ENCODE results near the gene MYH16.
"Not testable (repeated sequence)": the region's sequence is repeated elsewhere in the genome, so short reads cannot be mapped to it uniquely, and the experiment has no call there.

The MYH16 gene

GRCh38 chr7:99272476-99273045 is at the start of gene MYH16:
MYH16 (plus strand) TSS chr7:99272839.
- DNase-seq: no peak

- DNase-seq: not testable (repeated sequence)
Observed at GRCh38 chr7:99224263-99224898, 48.3 kb upstream of the MYH16 start.

GRCh38 chr7:99224899-99225265 is 47.8 kb upstream of the MYH16 start:
- no peak for DNase-seq

- DNase-seq: no peak
Observed at GRCh38 chr7:99229234-99229633, 43.4 kb upstream of the MYH16 start.

GRCh38 chr7:99232082-99232770 is 40.4 kb upstream of the MYH16 start:
- no peak for DNase-seq

GRCh38 chr7:99232955-99233354 is 39.7 kb upstream of the MYH16 start:
- not testable (repeated sequence) for DNase-seq

GRCh38 chr7:99234185-99234584 is 38.5 kb upstream of the MYH16 start:
- DNase-seq: no peak

- no peak for DNase-seq
Observed at GRCh38 chr7:99235925-99236324, 36.7 kb upstream of the MYH16 start.

GRCh38 chr7:99237876-99238275 is 34.8 kb upstream of the MYH16 start:
- not testable (repeated sequence) for DNase-seq

- DNase-seq: no peak
Observed at GRCh38 chr7:99238558-99239341, 33.9 kb upstream of the MYH16 start.

- no peak for DNase-seq
Observed at GRCh38 chr7:99242682-99243081, 30.0 kb upstream of the MYH16 start.

GRCh38 chr7:99243751-99244337 is 28.8 kb upstream of the MYH16 start:
- no peak for DNase-seq

GRCh38 chr7:99244939-99245338 is 27.7 kb upstream of the MYH16 start:
- DNase-seq: no peak

- no peak for DNase-seq
Observed at GRCh38 chr7:99248391-99249095, 24.1 kb upstream of the MYH16 start.

- DNase-seq: no peak
Observed at GRCh38 chr7:99249985-99250575, 22.6 kb upstream of the MYH16 start.

GRCh38 chr7:99252166-99252895 is 20.3 kb upstream of the MYH16 start:
- no peak for DNase-seq

GRCh38 chr7:99253369-99253768 is 19.3 kb upstream of the MYH16 start:
- DNase-seq: no peak

GRCh38 chr7:99254390-99254789 is 18.2 kb upstream of the MYH16 start:
- no peak for DNase-seq

- no peak for DNase-seq
Observed at GRCh38 chr7:99255463-99255862, 17.2 kb upstream of the MYH16 start.

- DNase-seq: no peak
Observed at GRCh38 chr7:99257065-99257464, 15.6 kb upstream of the MYH16 start.

- no peak for DNase-seq
Observed at GRCh38 chr7:99257675-99258074, 15.0 kb upstream of the MYH16 start.

Data from activated naive CD4-positive, alpha-beta T cell (primary cell).